GM23338 (cell line): Measurements from ENCODE around the gene TMC1.

ENCODE experiments used
- CREB1 ChIP-seq: fragments of 250-450 bp; sonication (Bioruptor Pico); IDR thresholded peaks from 2 replicates; pipeline ENCODE4 v1.5.0; 2020; ENCODE audit warnings: low read depth, mild to moderate bottlenecking, moderate library complexity
- CTCF ChIP-seq, 2 experiments: fragments of 200-600 bp in 1 of 2; sonication (generic) in 1 of 2; conservative IDR thresholded peaks; 2 replicates each; pipeline versions ENCODE4 v1.5.1 to v1.6.1; 2016 to 2017; ENCODE audit warnings: antibody characterized with exemption in 2 of 2, low read depth in 2 of 2, mild to moderate bottlenecking in 2 of 2, moderate library complexity in 1 of 2
- JUNB ChIP-seq: IDR thresholded peaks from one replicate; pipeline ENCODE4 v1.6.1; 2016; ENCODE audit warnings: antibody characterized with exemption; ENCODE audit not compliant: unreplicated experiment
- POLR2AphosphoS5 ChIP-seq: IDR thresholded peaks from 2 replicates; pipeline ENCODE4 v1.6.1; 2016; ENCODE audit warnings: antibody characterized with exemption, low read depth
- ZNF331 ChIP-seq: fragments of 250-450 bp; sonication (Bioruptor Pico); IDR thresholded peaks from 2 replicates; pipeline ENCODE4 v1.5.0; 2020; ENCODE audit warnings: low read depth, mild to moderate bottlenecking, moderate library complexity
- TF ChIP-seq, protein P1 (sequence below): IDR thresholded peaks from one replicate; pipeline ENCODE4 v1.6.1; 2018; ENCODE audit warnings: antibody characterized with exemption; ENCODE audit not compliant: unreplicated experiment

DNA sequence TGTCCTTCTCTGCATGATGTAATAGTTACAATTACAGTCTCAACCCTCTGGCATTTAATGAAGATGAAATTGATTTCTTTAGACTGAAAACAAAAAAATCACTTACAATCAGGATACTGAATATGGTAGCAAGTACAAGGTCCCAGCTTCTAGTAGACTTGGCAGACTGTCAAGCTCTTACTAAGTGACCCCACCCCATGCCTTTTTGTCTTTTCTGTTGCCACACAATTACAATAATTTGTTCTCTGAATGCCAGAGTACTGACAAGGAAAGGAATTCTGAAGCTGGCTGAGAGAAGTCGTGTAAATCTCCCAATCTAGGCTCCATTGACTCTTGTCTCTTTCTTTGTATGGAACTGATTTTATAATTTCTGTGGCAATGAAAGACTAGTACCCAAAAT is 154.2 kb downstream of the TMC1 start:
- TF ChIP-seq CTCF (conservative IDR thresholded peaks at IDR 0.05; ENCODE audit: low read depth in 2 of 2) = no peak
- TF ChIP-seq, protein P1, sequence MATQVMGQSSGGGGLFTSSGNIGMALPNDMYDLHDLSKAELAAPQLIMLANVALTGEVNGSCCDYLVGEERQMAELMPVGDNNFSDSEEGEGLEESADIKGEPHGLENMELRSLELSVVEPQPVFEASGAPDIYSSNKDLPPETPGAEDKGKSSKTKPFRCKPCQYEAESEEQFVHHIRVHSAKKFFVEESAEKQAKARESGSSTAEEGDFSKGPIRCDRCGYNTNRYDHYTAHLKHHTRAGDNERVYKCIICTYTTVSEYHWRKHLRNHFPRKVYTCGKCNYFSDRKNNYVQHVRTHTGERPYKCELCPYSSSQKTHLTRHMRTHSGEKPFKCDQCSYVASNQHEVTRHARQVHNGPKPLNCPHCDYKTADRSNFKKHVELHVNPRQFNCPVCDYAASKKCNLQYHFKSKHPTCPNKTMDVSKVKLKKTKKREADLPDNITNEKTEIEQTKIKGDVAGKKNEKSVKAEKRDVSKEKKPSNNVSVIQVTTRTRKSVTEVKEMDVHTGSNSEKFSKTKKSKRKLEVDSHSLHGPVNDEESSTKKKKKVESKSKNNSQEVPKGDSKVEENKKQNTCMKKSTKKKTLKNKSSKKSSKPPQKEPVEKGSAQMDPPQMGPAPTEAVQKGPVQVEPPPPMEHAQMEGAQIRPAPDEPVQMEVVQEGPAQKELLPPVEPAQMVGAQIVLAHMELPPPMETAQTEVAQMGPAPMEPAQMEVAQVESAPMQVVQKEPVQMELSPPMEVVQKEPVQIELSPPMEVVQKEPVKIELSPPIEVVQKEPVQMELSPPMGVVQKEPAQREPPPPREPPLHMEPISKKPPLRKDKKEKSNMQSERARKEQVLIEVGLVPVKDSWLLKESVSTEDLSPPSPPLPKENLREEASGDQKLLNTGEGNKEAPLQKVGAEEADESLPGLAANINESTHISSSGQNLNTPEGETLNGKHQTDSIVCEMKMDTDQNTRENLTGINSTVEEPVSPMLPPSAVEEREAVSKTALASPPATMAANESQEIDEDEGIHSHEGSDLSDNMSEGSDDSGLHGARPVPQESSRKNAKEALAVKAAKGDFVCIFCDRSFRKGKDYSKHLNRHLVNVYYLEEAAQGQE = no peak
- TF ChIP-seq POLR2AphosphoS5 = no peak
- TF ChIP-seq JUNB = no peak
- TF ChIP-seq CREB1 (CRISPR knock-in tag) = no peak
- no peak for TF ChIP-seq ZNF331 (CRISPR knock-in tag)
